Activated naive CD4-positive, alpha-beta T cell treated with anti-CD3 and anti-CD28 coated beads, Interleukin-2, amount 50 U/mL, for 16 hours (primary cell): Measurements from ENCODE around the gene GLDN.
"Not testable (repeated sequence)": the region's sequence is repeated elsewhere in the genome, so short reads cannot be mapped to it uniquely, and the experiment has no call there.

ENCODE experiments used
- DNase-seq: peaks from one replicate; pipeline ENCODE4 v3.0.0-alpha.2; 2020

GLDN gene

GRCh38 chr15:51390966-51391422 is 49.5 kb downstream of the GLDN start:
- DNase-seq: no peak

GRCh38 chr15:51396921-51397320 is 55.5 kb downstream of the GLDN start:
- no peak for DNase-seq

GRCh38 chr15:51398626-51399025 is 57.2 kb downstream of the GLDN start:
- no peak for DNase-seq

DNA sequence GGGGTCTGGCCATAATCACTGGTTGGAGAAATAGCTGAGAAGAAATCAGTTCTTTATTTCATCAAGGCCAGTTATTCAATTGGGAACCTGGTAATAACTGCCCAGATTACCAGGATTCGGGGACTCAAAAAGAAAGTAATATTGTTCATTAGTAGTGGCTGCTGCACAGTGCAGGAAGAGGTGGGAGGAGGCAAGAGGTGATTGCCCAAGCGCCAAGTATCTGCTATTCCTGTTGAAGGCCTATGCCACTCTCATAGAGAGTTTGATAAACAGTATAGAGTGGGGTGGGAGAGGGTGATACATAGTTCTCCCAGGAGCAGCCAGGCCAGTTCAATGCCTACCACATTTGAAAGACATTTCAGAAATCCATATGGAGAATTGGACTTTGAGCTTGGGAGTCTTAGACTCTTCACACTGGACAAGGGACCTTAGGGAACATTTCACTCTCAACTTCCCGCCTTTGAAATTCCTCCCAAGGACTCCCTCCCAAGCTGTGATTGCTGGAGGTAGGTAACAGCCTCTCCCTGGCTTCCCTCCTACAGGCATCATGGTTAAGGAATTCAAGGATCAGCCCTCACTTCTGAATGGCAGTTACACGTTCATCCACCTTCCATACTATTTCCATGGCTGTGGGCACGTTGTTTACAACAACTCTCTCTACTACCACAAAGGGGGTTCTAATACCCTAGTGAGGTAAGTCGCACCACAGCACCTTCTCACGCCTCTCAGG is 59.8 kb downstream of the GLDN start:
- no peak for DNase-seq

GRCh38 chr15:51401872-51402517 is 60.5 kb downstream of the GLDN start:
- no peak for DNase-seq

DNA sequence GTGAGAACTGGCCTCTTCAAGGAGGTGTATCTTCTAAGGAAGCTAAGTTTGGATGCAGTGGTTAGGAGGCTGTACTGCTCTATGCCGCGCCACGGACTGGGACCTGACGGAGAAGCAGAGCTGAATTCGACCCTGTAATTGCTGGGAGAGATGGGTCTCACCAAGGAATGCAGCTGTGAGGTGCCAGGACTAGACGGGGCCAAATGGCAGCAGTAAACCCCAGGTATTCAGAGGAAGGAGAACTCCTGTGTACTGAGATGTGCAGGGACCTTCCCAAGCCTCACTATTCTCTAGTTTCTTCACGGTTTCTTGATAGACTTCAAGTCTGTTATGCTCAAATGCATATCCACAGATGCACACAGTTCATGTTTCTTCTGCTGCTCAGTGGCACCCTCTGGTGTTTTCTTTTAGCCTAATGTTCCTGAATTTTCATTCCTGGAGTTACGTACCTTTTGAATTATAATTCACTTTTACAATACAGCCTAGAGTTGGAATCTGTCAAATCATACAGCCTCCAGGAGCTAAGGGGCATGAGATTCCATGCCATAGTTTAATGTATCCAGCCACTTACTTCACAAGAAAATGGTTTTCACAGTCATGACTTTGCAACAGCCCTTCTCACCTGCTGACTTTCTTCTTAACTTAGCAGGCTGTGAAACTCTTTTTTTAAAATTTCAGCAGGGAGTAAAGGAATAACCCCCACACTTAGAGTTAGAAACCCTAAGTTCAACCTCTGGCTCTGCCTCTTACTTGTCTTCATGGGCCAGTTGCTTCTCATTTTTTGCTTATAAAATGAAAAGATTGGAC is 61.8 kb downstream of the GLDN start:
- DNase-seq: no peak

DNA sequence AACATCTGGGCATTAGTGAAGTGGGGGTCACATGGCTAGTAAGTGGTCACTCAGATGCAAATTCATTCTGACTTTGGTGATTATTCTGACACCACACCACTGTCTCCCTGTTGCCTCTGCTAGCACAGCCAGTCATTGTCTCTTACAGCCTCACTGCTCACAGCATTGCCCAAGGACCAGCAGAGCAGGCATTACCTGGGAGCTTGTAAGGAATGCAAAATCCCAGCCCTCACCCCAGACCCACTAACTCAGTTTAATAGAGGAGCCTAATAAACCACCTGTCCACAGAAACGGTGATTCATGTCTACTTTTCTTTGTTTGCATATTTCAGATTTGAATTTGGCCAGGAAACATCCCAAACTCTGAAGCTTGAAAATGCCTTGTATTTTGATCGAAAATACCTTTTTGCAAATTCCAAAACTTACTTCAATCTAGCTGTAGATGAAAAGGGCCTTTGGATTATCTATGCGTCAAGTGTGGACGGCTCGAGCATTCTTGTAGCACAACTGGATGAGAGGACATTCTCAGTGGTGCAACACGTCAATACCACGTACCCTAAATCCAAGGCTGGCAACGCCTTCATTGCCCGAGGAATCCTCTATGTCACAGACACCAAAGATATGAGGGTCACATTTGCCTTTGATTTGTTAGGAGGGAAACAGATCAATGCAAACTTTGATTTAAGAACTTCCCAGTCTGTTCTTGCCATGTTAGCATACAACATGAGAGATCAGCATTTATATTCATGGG is 62.7 kb downstream of the GLDN start:
- DNase-seq: no peak

DNA sequence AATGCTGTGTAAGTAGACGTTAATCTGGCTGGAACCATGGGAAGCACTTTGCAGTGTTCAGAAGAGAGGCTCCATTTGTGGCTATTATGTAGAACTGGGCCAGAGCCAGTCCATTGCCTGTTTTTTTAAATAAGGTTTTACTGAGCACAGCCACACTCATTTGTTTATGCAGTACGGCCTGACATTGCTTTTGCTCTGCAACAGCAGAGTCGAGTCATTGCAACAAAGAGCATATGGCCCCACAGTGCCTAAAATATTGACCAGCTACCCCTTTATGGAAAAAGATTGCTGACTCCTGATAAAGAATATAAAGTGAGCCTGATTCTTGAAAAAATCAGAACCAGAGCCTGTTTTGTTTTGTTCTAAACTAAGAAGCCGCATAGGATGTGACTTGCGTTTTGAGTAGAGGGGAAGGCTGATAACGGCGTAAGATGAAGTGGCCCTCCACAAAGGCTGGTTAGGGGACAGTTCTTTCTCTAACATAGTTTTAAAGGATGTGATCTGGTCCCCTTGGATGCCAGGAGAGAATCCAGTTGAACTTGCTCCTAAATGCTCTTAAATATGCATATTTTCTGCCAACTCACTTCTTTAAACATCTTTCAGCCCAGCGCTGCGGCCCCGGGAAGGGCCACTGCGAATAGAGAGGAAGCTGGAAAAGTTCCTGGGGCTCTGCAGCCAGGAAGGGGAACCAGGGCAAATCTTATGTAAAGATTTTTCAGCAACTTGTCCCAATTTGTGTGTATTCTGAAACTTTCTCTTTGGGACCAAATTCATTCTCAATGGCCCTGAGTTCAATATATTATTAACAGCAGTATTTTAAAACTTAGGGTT is 64.5 kb downstream of the GLDN start:
- DNase-seq: no peak

GRCh38 chr15:51414256-51414860 is 72.9 kb downstream of the GLDN start:
- no peak for DNase-seq

DNA sequence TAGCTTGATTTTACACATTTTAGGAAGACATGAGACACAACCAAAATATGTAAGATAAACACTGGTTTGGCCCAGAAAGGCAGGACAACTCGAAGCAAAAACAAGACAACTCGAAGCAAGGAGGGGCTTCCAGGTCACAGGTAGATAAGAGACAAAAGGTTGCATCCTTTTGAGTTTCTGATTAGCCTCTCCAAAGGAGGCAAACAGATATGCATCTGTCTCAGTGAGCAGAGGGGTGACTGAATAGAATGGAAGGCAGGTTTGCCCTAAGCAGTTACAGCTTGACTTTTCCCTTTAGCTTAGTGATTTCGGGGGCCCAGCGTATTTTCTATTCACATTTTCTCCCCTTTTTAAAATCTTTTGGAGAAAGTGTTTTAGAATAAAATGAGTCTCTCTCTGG is 74.7 kb downstream of the GLDN start:
- no peak for DNase-seq

DNA sequence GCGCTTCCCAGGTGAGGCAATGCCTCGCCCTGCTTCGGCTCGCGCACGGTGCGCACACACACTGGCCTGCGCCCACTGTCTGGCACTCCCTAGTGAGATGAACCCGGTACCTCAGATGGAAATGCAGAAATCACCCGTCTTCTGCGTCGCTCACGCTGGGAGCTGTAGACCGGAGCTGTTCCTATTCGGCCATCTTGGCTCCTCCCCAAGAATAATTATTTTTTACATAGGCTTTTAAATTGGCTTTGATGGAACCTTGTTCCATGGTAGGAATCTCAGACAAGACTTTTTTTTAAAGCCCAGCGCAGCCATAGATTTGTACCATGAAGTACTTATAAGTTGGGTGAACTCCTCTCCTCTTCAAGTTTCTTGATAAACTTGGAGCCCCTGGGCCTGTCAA is 81.6 kb downstream of the GLDN start:
- DNase-seq: not testable (repeated sequence)

GRCh38 chr15:51424780-51425179 is 83.3 kb downstream of the GLDN start:
- DNase-seq: no peak

GRCh38 chr15:51425517-51426040 is 84.1 kb downstream of the GLDN start:
- DNase-seq: no peak

DNA sequence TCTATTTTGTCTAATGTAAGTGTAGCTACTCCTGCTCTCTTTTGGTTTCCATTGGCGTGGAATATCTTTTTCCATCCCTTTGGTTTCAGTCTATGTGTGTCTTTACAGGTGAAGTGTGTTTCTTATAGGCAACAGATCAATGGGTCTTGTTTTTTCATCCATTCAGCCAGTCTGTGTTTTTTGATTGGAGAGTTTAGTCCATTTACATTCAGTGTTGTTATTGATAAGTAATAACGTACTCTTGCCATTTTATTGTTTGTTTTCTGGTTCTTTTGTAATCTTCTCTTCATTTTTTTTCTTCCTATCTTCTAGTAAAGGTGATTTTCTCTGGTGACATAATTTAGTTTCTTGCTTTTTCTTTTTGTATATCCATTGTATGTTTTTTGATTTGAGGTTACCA is 97.1 kb downstream of the GLDN start:
- no peak for DNase-seq

- no peak for DNase-seq
These were observed 101.9 kb downstream of the GLDN start for GRCh38 chr15:51443282-51443914.

DNA sequence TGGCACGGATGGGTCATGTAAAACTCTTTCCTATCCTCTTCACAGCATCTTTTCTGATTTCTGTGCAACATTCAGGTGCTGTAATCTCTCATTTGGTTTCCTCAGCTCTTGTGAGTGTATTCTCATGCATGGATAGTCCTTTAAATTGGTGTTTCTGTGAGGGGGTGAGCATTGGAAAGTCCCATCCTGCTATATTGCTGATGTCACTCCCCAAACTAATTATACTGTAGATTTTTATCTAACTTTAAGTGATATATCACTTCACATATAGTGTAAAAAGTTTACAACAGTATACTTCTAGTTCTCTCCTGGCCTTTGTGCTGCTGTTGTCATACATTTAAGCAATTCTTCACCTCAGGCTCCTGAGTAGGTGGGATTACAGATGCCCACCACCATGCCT is 102.7 kb downstream of the GLDN start:
- no peak for DNase-seq

DNA sequence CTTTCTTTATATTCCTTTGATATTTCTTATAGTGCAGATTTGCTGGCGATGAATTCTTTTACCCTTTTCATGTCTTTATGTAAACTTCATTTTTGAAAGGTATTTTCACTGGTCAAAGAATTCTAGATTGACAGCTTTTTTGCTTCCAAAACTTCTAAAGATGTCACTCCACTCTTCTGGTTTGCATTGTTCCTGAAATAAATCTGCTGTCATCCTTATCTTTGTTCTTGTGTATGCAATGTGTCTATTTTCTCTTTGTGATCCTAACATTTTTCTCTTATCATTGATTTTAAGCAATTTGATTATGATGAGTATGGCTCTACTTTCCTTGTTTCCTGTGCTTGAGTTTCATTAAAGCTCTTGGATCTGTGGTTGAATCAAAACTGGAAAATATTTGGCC is 103.4 kb downstream of the GLDN start:
- no peak for DNase-seq

GRCh38 chr15:51446029-51446744 is 104.7 kb downstream of the GLDN start:
- DNase-seq: not testable (repeated sequence)

GRCh38 chr15:51447855-51448621 is 106.6 kb downstream of the GLDN start:
- no peak for DNase-seq
